Endothelial cell of umbilical vein (primary cell): ENCODE data around the gene TEX26. TPM values are rescaled to one million over a fixed set of nuclear protein-coding genes. Genes with fewer than 3 reads are reported as not detected.

Experiments used
- BruUV-seq: library from RNA; stranded (reverse); fragments of 400-500 nt; replicated peaks from 2 replicates; lab custom pipeline; 2021; lab: Mats Ljungman, UMichigan
- CTCF ChIA-PET: fragments of 300-600, 350-600 bp; sonication (Branson Sonifier 250); formaldehyde crosslinking; loops from one replicate; lab custom pipeline; 2021; ENCODE audit warnings: antibody characterized with exemption, inconsistent platforms; lab: Charles Lee
- POLR2A ChIA-PET: fragments of 300-600, 350-600 bp; sonication (Branson Sonifier 250); formaldehyde crosslinking; loops from one replicate; lab custom pipeline; 2021; ENCODE audit warnings: antibody characterized with exemption, inconsistent platforms; lab: Charles Lee
- DNase-seq: peaks from one replicate; pipeline ENCODE4 v3.0.0-alpha.2; 2011; ENCODE audit warnings: low read depth, low spot score
- FAIRE-seq: peaks from 2 replicates; lab custom pipeline; 2011; peaks lifted over from hg19 to GRCh38; lab: Jason Lieb, UNC
- H2AFZ ChIP-seq: 2 replicates; pipeline ENCODE4 v1.6.0; 2012; ENCODE audit warnings: low read depth, low read length, control low read depth, inconsistent platforms
- H3K27ac ChIP-seq: 2 replicates; pipeline ENCODE4 v1.5.1; 2011; ENCODE audit warnings: low read depth, mild to moderate bottlenecking, control low read depth, low read length, moderate library complexity; ENCODE audit not compliant: insufficient read depth
- H3K27me3 ChIP-seq, 2 experiments: 2 replicates each; pipeline versions ENCODE4 v1.6.0 to v1.6.1; 2011; ENCODE audit warnings: low read length in 2 of 2, mixed read lengths in 1 of 2; ENCODE audit not compliant: control insufficient read depth in 2 of 2, insufficient read depth in 2 of 2
- H3K36me3 ChIP-seq, 2 experiments: 2 replicates in 1 of 2; 3 replicates in 1 of 2; pipeline ENCODE4 v1.5.1; 2011; ENCODE audit warnings: low read length in 2 of 2, mild to moderate bottlenecking in 1 of 2, moderate library complexity in 1 of 2; ENCODE audit not compliant: control insufficient read depth in 2 of 2, insufficient read depth in 2 of 2; ENCODE audit errors: extremely low read depth in 1 of 2
- H3K4me1 ChIP-seq: 3 replicates; pipeline ENCODE4 v1.5.1; 2011; ENCODE audit warnings: mild to moderate bottlenecking, low read length; ENCODE audit not compliant: control insufficient read depth, insufficient read depth; ENCODE audit errors: extremely low read depth
- H3K4me2 ChIP-seq: 2 replicates; pipeline ENCODE4 v1.6.1; 2011; ENCODE audit warnings: low read length, control low read depth, mixed read lengths; ENCODE audit not compliant: insufficient read depth
- H3K4me3 ChIP-seq, 3 experiments: fragments of 200-600 bp in 1 of 3; sonication (generic), shearing (Covaris generic) in 1 of 3; replicated peaks in 1 of 3; 2 replicates each; pipeline ENCODE4 v1.5.1; 2011 to 2016; ENCODE audit warnings: control low read depth in 3 of 3, low read length in 3 of 3, mild to moderate bottlenecking in 2 of 3, inconsistent platforms in 1 of 3, low read depth in 1 of 3, moderate library complexity in 1 of 3; ENCODE audit not compliant: insufficient read depth in 1 of 3
- H3K79me2 ChIP-seq: 2 replicates; pipeline ENCODE4 v1.6.0; 2012; ENCODE audit warnings: low read length, inconsistent platforms; ENCODE audit not compliant: control insufficient read depth, insufficient read depth
- H3K9ac ChIP-seq: replicated peaks from 2 replicates; pipeline ENCODE3; 2011; ENCODE audit warnings: low read length, control low read depth; ENCODE audit not compliant: insufficient read depth; ENCODE audit errors: extremely low read depth
- H3K9me1 ChIP-seq: replicated peaks from 3 replicates; pipeline ENCODE4 v1.6.0; 2011; ENCODE audit warnings: mild to moderate bottlenecking, low read length; ENCODE audit not compliant: control insufficient read depth, insufficient read depth; ENCODE audit errors: extremely low read depth
- H3K9me3 ChIP-seq: replicated peaks from 2 replicates; pipeline ENCODE4 v1.5.1; 2012; ENCODE audit warnings: low read length, inconsistent platforms; ENCODE audit not compliant: control insufficient read depth, insufficient read depth
- H4K20me1 ChIP-seq: replicated peaks from 2 replicates; pipeline ENCODE3; 2011; ENCODE audit warnings: mild to moderate bottlenecking, low read length; ENCODE audit not compliant: control insufficient read depth, insufficient read depth; ENCODE audit errors: extremely low read depth
- CTCF ChIP-seq, 2 donors: IDR thresholded peaks; 1 replicate in 1 of 2; 2 replicates in 1 of 2; pipeline ENCODE4 v1.5.1; 2011; ENCODE audit warnings: low read length in 2 of 2, mild to moderate bottlenecking in 2 of 2, moderate library complexity in 2 of 2, control low read depth in 1 of 2, inconsistent platforms in 1 of 2, low read depth in 1 of 2; ENCODE audit not compliant: insufficient read depth in 1 of 2; ENCODE audit errors: extremely low read depth in 1 of 2
- EZH2 ChIP-seq: IDR thresholded peaks from 2 replicates; pipeline ENCODE4 v1.6.1; 2012; ENCODE audit warnings: borderline replicate concordance, low read depth, mild to moderate bottlenecking, moderate library complexity, low read length, inconsistent platforms; ENCODE audit not compliant: severe bottlenecking
- FOS ChIP-seq: IDR thresholded peaks from 2 replicates; pipeline ENCODE4 v1.6.1; 2011; ENCODE audit warnings: mild to moderate bottlenecking, low read length, moderate library complexity, borderline replicate concordance; ENCODE audit not compliant: insufficient read depth
- GATA2 ChIP-seq: IDR thresholded peaks from 2 replicates; pipeline ENCODE4 v1.7.0; 2011; ENCODE audit warnings: low read depth, mild to moderate bottlenecking, moderate library complexity, mixed read lengths, low read length; ENCODE audit not compliant: insufficient read length, insufficient read depth
- JUN ChIP-seq: IDR thresholded peaks from 2 replicates; pipeline ENCODE4 v1.6.1; 2011; ENCODE audit warnings: borderline replicate concordance, low read depth; ENCODE audit not compliant: insufficient read length, insufficient read depth
- MAX ChIP-seq: IDR thresholded peaks from 2 replicates; pipeline ENCODE4 v1.6.1; 2011; ENCODE audit not compliant: insufficient read depth, insufficient read length
- MYC ChIP-seq: IDR thresholded peaks from one replicate; pipeline ENCODE4 v1.6.1; 2011; ENCODE audit warnings: mild to moderate bottlenecking, low read depth, low read length
- POLR2A ChIP-seq: IDR thresholded peaks from 2 replicates; pipeline ENCODE4 v1.6.1; 2012; ENCODE audit warnings: low read depth, mild to moderate bottlenecking, control low read depth, low read length
- POLR2AphosphoS5 ChIP-seq: IDR thresholded peaks from 2 replicates; pipeline ENCODE4 v1.6.1; 2012; ENCODE audit warnings: low read depth, mild to moderate bottlenecking, control low read depth, low read length, moderate library complexity; ENCODE audit not compliant: insufficient read depth
- dilution Hi-C: fragments of 300-500 bp; cut with MboI; formaldehyde crosslinking; loops from one replicate; pipeline ENCODE4 v1.15.0; 2019; ENCODE audit warnings: low sequenced_read_pairs; ENCODE audit not compliant: extremely low pct_ligation_motif_present
- intact Hi-C: fragments of 100-400 bp; cut with micrococcal nuclease; formaldehyde crosslinking; loops from one replicate; pipeline ENCODE4 v1.10.0; 2022
- polyA plus RNA-seq, 4 experiments: library from polyadenylated mRNA; depleted of rRNA in 3 of 4; stranded (reverse) in 3 of 4; unstranded in 1 of 4; fragments of >200 nt; gene quantifications; 2 replicates each; pipeline versions ENCODE4 v1.2.1 to v1.2.3, GENCODE V29; 2011 to 2012; ENCODE audit warnings: missing spikeins in 1 of 4
- total RNA-seq: library from RNA; stranded (reverse); gene quantifications from 2 replicates; pipeline ENCODE4 v1.2.3, GENCODE V29; 2021

TEX26 gene
- total and polyA plus RNA-seq, 2 donors (not counting 3 experiments of a cell fraction or from before 2014, with no cell fraction given), result not detected

- Histone ChIP-seq H3K4me2 (no peak overlapping the region), H3K4me1 (no peaks in the 10 kb centered on the region), H3K9ac (no peak overlapping the region), H3K4me3 (no peak overlapping the region), H3K9me3 (no peaks in the 10 kb centered on the region), H3K27me3 (peaks cover 8 to 10% of the 10 kb centered on the region in 2 experiments), H3K27ac (no peak overlapping the region), H3K36me3 (no peaks in the 10 kb centered on the region), H3K79me2 (no peaks in the 10 kb centered on the region), H3K9me1 (no peaks in the 10 kb centered on the region), H4K20me1 (no peaks in the 10 kb centered on the region), H2AFZ (no peak overlapping the region)
- ChIA-PET POLR2A (no interaction called here), CTCF (interaction anchor here (0.7 to 1.0 kb wide), 2 partner anchors 91 to 882 kb away, joined by 3 to 4 read pairs; no protein-coding TSS in a partner anchor)
- no TSS peak for BruUV-seq
- dilution Hi-C loops, result no loop called here
- DNase-seq (no peak), FAIRE-seq (no peak)
- intact Hi-C loops, result no loop called here
- TF ChIP-seq EZH2 (no peak), MYC (no peak), JUN (no peak), CTCF (IDR thresholded peaks at IDR 0.05; ENCODE audit: extremely low read depth in 1 of 2, insufficient read depth in 1 of 2, low read depth in 1 of 2, low read length in 2 of 2) (no peak), MAX (no peak), FOS (no peak), POLR2AphosphoS5 (no peak), GATA2 (no peak), POLR2A (no peak)
Measured at GRCh38 chr13:31015199-31015598, 82.7 kb downstream of the TEX26 start.
